Spleen (tissue), 7 donors: ENCODE measurements around the gene FIZ1.

Experiments
- POLR2A ChIP-seq, 3 donors: fragments of 450-650 bp; IDR thresholded peaks; one replicate each; pipeline ENCODE4 v1.5.1; 2017; ENCODE audit warnings: antibody characterized with exemption in 3 of 3, mild to moderate bottlenecking in 1 of 3
- POLR2AphosphoS5 ChIP-seq, 3 donors: sonication (generic); formaldehyde crosslinking; IDR thresholded peaks; one replicate each; pipeline ENCODE4 v1.5.1; 2017; ENCODE audit warnings: antibody characterized with exemption in 3 of 3
- TF ChIP-seq, protein P1 (sequence below), 11 experiments: fragments of 200-600 bp in 7 of 11; fragments of 450-650 bp in 4 of 11; sonication (generic) in 4 of 11; IDR thresholded peaks in 8 of 11; conservative IDR thresholded peaks in 3 of 11; 1 replicate in 7 of 11; 2 replicates in 4 of 11; pipeline versions ENCODE4 v1.4.0 to v1.8.0; 2016 to 2021; ENCODE audit warnings: antibody characterized with exemption in 11 of 11, inconsistent platforms in 4 of 11, mild to moderate bottlenecking in 1 of 11
- donor health status: DM: no; HTN: no; CAD: no; lungs with moderate emphysema.
- donor health status: DM: no; HTN: no; CAD: no.
- donor health status: DM: no; HTN: no; CAD: no.

DNA sequence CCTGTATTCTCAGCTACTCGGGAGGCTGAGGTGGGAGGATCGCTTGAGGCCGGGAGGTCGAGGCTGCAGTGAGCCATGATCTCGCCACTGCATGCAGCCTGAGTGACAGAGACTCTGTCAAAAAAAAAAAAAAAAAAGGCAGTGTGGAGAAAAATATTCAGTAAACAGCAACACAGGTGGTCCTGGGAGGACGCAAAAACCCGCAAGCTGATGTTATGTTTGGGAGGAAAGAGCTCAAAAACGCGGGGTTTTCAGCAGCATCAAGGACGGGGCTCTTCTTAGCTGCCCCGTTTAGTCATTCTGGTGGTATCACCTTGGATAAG, 25.6 kb upstream of the FIZ1 start:
- no peak for TF ChIP-seq POLR2A (IDR thresholded peaks at IDR 0.05)
- TF ChIP-seq, protein P1, sequence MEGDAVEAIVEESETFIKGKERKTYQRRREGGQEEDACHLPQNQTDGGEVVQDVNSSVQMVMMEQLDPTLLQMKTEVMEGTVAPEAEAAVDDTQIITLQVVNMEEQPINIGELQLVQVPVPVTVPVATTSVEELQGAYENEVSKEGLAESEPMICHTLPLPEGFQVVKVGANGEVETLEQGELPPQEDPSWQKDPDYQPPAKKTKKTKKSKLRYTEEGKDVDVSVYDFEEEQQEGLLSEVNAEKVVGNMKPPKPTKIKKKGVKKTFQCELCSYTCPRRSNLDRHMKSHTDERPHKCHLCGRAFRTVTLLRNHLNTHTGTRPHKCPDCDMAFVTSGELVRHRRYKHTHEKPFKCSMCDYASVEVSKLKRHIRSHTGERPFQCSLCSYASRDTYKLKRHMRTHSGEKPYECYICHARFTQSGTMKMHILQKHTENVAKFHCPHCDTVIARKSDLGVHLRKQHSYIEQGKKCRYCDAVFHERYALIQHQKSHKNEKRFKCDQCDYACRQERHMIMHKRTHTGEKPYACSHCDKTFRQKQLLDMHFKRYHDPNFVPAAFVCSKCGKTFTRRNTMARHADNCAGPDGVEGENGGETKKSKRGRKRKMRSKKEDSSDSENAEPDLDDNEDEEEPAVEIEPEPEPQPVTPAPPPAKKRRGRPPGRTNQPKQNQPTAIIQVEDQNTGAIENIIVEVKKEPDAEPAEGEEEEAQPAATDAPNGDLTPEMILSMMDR (IDR thresholded peaks at IDR 0.05 in 8 of 11, conservative IDR thresholded peaks at IDR 0.05 in 3 of 11), result no peak
- no peak for TF ChIP-seq POLR2AphosphoS5 (IDR thresholded peaks at IDR 0.05)
